Stimulated activated CD4-positive, alpha-beta T cell treated with anti-CD3 and anti-CD28 coated beads, TNF-alpha, amount 100 ng/mL, for 4 hours (primary cell): ENCODE data around the gene CDC45.

Experiments
- DNase-seq, 3 experiments: peaks; one replicate each; pipeline ENCODE4 v3.0.0-alpha.2; 2020; ENCODE audit warnings: low read depth in 3 of 3

The CDC45 gene

DNA sequence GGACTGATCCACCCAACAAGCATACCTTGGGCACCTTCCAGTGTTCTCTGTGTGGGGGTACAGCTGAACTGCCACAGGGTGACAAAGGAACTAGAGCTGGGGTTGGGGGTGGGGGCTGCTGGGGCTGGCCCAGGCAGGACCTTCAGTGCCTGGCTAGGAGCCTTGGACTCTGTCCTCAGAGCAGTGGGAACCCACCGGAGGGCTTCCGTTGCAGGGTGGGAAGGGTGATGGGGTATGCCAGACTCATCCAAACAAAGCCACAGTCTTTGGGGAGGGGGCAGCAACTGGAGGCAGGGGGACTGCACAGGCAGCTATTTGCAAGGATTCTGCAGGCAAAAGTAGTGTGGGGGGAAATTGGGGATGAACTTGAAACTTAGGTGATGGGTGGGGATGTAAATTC is 80.2 kb downstream of the CDC45 start:
- DNase-seq = no peak

DNA sequence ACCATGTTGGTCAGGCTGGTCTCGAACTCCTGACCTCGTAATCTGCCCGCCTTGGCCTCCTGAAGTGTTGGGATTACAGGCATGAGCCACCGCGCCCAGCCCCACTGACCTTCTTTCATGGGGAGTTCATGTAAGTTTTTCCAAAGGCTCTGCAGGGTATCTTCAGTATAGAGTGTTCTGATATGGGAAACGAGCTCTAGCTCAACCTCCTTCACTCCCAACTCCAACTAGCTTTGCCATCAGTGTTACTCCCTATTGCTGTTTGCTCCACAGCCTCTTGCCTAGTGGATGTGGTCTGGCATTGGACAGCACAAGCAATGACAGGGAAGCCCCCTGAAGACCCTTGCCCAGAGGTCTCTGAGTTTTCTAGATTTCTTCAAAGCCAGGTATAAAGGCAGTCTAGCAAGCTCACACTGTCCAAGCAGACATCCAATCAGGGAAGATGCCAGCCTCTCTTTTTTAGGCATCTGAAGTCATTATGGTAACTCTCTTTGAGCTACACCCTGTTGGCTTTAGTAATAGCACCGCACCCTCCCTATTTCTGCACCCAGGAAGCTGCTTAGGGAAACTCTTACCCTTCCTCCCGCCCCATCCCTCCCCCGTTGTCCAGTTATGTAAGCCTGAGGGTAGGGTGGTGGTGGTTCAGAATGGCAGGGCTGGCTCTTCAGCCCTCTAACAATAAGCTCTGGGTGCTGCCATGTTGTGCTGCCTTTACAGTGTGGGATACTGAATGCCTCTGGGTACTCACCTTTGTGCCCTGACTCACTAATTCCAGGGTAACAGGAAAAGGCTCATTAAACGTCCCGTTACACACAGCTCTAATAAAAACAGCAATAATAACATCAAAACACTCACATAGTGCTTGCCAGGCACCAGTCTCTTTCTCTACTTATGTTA is 85.9 kb downstream of the CDC45 start:
- DNase-seq = no peak

- DNase-seq = no peak
These were observed 86.8 kb downstream of the CDC45 start for GRCh38 chr22:19566279-19567156.

DNA sequence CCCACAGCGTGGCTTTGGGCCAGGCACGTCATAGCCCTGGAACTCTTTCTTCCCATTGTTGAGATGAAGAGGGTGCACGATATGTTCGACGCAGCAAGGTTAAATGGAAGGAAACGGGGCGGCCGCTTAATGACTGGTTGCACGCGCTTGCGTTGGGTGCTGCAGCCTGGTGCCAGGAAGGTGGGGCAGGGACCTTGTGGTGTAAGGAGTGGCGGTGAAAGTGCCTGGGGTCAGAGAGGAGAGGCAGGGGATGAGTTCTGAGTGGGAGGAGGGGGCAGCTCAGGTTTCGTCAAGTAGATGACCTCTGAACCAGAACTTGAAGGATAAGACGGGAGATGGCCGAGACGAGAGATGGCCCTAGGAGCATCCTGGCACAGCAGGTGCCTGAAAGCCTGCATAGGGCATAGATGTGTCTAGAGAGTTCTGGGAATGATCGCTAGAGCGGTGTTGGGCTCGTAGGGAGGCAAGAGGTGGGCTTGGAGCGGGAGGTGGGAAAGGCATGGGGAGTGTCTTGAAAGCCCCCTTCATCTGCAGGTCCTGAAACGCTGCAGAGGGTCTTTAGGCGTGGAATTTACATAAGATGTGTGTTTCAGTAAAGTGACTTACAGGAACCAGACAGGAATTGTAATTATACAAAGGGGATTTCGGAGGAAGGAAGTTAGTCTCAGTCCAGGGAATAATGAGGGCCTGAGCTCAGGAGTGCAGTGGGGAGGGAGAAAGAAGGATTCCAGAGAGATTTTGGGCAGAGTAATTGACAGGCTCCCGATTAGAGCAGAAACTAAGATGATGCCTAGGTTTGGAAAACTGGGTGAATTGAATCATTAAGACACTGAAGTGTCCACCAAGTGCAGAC is 87.7 kb downstream of the CDC45 start:
- no peak for DNase-seq

DNA sequence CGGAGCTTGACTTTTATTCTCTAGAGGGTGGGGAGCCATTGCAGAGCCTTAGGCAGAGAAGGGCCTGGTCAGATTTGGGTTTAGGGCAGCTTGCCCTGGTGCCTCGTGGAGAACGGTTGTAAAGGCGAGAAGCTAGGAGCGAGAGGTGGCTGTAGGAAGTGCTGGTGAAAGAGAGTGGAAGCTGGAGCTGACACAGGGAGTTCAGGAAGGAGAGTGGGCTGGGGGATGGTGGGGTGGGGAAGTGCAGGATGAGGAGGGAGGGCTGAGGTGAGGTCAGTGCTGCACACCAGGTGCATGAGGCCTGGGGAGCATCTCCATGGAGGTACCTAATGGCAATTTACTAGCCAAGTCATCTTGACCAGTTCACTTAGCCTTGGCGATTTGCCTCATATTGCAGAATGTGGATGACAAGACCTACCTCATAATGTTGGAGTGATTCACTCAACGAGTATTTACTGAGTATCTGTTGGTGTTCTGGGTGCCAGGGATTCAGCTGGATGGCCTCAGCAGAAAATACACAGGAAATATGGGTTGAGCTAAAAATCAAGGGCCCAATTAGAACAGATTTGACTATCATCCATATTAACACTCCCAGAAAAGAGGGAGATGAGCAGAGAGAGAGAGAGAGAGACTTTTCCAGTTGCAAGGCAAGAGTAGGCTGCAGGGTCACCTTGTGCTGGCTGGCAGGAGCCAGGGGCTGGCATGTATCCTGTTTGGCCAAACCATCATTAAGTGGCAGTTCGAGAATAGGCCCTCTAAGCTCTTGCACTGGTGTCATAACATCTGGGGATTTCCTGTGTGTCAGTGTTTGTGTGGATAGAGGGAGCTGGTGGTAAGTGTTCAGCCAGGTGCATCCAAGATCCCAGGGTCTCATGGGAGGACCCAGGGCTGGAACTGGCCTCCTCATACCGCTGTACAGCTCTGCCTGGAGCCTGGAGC is 88.9 kb downstream of the CDC45 start:
- no peak for DNase-seq

- DNase-seq = no peak
These were observed 89.5 kb downstream of the CDC45 start for GRCh38 chr22:19569276-19569640.

DNA sequence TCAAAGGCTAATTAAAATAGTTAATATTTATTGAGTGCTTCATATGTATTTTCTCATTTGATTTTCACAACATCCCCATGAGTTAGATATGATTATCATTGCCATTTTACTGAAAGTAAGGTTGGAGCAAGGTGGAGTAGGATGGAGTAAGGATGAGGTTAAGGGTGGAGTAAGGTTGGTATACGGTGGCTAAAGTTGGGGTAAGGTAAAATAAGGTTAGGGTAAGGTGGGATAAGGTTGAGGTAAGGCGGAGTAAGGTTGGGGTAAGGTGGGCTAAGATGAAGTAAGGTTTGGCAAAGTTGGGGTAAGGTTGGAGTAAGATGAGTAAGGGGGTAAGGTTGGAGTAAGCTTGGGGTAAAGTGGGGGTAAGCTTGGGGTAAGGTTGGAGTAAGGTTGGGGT is 90.3 kb downstream of the CDC45 start:
- DNase-seq = no peak
